Ishikawa (cell line): ENCODE measurements around the gene TRAK2.

Source experiments
- EP300 ChIP-seq: IDR thresholded peaks from 2 replicates; pipeline ENCODE4 v1.6.1; 2012; ENCODE audit warnings: borderline replicate concordance
- RAD21 ChIP-seq: IDR thresholded peaks from 2 replicates; pipeline ENCODE4 v1.6.1; 2012; ENCODE audit warnings: low read depth
- TF ChIP-seq, protein P1 (sequence below): IDR thresholded peaks from 2 replicates; pipeline ENCODE4 v1.6.1; 2012; ENCODE audit warnings: low read depth, mild to moderate bottlenecking

GRCh38 chr2:201378496-201379397 lies 72.5 kb downstream of the TRAK2 start:
- TF ChIP-seq EP300 (no peak), RAD21 (no peak)
- TF ChIP-seq, protein P1, sequence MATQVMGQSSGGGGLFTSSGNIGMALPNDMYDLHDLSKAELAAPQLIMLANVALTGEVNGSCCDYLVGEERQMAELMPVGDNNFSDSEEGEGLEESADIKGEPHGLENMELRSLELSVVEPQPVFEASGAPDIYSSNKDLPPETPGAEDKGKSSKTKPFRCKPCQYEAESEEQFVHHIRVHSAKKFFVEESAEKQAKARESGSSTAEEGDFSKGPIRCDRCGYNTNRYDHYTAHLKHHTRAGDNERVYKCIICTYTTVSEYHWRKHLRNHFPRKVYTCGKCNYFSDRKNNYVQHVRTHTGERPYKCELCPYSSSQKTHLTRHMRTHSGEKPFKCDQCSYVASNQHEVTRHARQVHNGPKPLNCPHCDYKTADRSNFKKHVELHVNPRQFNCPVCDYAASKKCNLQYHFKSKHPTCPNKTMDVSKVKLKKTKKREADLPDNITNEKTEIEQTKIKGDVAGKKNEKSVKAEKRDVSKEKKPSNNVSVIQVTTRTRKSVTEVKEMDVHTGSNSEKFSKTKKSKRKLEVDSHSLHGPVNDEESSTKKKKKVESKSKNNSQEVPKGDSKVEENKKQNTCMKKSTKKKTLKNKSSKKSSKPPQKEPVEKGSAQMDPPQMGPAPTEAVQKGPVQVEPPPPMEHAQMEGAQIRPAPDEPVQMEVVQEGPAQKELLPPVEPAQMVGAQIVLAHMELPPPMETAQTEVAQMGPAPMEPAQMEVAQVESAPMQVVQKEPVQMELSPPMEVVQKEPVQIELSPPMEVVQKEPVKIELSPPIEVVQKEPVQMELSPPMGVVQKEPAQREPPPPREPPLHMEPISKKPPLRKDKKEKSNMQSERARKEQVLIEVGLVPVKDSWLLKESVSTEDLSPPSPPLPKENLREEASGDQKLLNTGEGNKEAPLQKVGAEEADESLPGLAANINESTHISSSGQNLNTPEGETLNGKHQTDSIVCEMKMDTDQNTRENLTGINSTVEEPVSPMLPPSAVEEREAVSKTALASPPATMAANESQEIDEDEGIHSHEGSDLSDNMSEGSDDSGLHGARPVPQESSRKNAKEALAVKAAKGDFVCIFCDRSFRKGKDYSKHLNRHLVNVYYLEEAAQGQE, result no peak
